ENCODE measurements around the gene ACTR1A.
"Not testable (repeated sequence)": the region's sequence is repeated elsewhere in the genome, so short reads cannot be mapped to it uniquely, and the experiment has no call there.

ACTR1A gene

DNA sequence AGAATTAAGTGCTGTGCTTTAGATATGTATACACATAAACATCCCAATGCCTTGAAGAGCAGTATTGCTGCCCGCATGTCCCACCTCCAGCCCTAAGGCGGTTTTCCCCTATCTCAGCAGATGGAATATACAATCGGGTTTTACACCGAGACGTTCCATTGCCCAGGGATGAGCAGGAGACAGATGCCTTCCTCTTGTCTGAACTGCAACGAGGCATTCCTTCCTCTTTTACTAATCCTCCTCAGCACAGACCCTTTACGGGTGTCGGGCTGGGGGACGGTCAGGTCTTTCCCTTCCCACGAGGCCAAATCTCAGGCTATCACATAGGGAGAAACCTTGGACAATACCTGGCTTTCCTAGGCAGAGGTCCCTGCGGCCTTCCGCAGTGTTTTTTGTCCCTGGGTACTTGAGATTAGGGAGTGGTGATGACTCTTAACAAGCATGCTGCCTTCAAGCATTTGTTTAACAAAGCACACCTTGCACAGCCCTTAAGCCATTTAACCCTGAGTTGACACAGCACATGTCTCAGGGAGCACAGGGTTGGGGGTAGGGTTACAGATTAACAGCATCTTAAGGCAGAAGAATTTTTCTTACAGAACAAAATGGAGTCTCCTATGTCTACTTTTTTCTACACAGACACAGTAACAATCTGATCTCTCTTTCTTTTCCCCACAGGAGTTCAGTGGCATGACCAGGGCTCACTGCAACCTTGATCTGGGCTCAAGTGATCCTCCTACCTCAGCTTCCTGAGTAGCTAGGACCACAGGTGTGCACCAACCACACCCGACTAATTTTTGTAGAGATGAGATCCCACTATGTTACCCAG is 47.6 kb downstream of the ACTR1A start:
- DNase-seq (ENCODE audit: low read depth in 2 of 2), result not testable (repeated sequence)

GRCh38 chr10:102453502-102453901 is 49.0 kb downstream of the ACTR1A start:
- DNase-seq (ENCODE audit: low read depth in 2 of 2), result no peak

- peak in 1 of 2 donors; percentile 30 for DNase-seq (ENCODE audit: low read depth in 2 of 2)
Observed at GRCh38 chr10:102452672-102453340, 49.7 kb downstream of the ACTR1A start.

DNA sequence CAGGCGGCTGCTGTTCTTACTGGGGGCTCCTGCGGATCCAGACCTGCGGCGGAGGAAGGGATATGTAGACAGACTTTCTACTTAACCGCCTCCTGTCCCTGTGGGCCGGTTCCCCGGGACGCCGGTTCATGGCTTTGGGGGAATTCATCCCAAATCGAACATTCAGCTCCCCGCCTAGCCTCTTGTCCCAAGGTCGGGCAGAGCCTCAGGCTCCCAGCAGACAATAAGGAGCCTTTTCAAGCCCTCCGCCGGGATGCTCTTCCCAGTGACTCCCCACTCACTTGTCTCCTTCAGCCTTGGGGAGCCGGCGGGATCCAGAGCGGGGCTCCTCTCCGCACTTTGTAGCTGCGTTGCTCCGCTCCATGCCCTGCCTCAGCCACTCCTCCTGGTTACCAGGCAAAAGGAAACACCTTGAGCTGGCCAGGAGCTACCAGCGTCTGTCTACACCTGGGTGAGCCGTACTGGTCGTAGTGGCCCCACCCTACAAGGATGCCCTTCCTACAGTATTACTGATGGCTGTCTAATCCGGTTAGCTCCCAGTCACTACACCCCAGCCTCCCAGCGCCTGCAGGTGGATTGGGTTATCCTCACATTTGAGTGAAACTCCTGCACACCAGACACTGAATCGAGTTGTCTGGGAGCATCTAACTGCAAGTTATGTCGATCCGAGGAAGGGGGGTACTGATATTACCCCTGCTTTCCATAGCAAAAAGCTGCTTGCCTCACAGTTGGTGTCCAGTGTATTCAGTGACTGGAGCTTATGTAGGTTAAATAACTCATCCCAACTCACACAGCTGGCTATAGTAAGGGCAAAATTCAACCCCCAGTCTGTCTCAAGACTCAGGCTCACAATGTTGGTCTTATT is 51.2 kb downstream of the ACTR1A start, which contains the start of gene C10orf95:
TSS of gene C10orf95 (minus strand) at position 439 of the 865 bp plus-strand sequence. CDS start 450 bp downstream, outside the sequence.
- no peak for DNase-seq (ENCODE audit: low read depth in 2 of 2)

DNA sequence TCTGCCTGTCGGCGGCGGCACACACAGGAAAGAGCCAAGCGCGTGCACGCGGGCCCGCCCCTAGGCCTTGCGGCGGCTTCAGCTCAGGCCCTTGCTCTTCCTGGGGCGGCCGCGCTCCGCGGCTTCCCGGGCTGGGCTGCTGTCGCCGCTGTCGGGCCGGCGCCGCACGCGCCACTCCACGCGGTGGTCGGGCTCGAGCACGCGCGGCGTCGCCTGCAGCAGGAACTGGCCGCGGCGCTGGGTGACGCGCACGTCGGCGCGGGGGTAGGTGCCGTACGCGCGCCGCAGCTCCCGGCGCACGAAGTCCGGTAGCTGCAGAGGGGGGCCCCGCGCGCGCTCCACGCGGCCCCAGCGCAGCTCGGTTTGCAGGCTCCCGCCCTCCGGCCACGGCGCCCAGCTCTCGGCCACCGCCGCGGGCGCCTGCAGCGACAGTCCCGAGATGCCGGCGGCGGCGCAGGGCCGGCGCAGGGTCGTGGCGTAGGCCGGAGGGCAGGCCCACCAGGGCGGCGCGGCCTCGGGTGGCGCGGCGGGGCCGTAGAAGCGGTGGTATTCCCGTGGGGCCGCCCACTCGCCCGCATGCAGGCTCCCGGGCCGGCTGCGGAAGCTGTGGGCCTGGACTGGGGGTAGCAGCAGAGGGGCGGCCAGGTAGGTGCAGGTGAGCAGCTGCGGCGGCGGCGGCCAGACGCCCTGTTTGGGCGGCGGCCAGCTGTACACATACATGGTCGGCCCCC is 52.0 kb downstream of the ACTR1A start:
- peak; percentile 70 to 80 for DNase-seq (ENCODE audit: low read depth in 2 of 2)

DNA sequence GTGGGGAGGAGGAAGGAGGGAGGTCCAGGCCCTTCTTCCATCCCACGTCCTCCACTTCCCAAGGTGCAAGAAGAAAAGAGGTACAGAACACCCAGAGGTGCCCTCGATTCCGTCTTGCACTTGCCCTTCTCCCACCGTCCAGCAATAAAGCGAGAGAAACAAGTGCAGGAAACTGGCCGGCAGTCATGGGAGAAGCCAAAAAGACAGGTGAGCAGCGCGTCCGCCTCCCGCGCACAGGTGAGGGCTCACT is 52.5 kb downstream of the ACTR1A start:
- DNase-seq (ENCODE audit: low read depth in 2 of 2), result no peak

GRCh38 chr10:102449321-102450123 is 53.0 kb downstream of the ACTR1A start:
- peak; percentile 74 to 80 for DNase-seq (ENCODE audit: low read depth in 2 of 2)

DNA sequence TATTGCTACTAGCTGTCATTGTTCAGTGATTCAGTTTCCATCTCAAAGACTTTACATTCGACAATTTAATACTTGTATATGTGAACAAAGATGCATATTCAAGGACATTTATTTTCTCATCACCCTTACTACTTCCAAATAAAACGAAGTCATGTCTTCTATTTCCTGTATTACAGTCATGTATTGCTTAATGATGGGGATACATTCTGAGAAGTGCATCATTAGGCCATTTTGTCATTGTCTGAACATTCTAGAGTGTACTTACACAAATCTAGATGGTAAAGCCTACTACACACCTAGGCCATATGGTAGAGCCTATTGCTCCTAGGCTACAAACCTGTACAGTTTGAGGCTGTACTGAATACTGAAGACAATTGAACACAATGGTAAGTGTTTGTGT is 57.7 kb downstream of the ACTR1A start:
- no peak for DNase-seq (ENCODE audit: low read depth in 2 of 2)

DNA sequence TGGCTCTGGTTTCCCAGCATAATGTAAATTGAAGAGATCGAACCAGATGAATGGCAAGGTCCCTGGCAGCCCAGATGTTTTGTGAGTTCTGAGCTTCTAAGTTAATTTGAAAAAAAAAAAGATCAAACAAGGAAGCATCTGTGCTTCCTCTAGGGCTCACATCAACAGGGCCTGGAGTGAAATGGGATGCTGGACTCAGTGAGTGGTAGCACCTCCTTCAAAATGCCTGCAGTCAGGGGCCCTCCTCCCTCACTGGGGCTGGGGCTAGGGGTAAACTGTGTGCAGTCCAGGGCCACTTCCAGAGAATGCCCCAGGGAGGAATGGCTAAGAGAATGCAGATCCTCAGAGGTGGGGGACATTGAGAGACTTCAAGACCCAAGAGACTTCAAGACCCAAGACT is 64.1 kb downstream of the ACTR1A start:
- DNase-seq (ENCODE audit: low read depth in 2 of 2), result no peak

- no peak for DNase-seq (ENCODE audit: low read depth in 2 of 2)
Observed at GRCh38 chr10:102437515-102437914, 65.0 kb downstream of the ACTR1A start.

DNA sequence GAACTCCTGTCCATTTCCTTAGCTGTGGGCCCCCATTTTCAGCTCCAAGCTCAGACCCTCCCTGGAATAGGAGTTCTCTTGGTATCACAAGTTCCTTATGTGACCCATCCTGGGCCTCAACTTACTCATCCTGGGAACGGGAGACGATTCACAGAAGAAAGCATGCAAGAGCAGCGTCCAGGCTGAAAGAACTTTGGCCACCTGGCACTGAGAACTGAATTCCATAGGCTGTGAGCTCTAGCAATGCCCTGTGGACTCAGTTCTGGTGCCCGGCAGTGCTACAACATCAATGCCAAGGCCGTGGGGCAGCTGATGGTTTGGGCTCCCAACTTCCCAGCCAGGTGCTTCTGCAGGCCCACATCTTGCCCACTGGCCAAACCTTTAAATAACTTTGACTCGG is 66.2 kb downstream of the ACTR1A start:
- DNase-seq (ENCODE audit: low read depth in 2 of 2), result no peak

- DNase-seq (ENCODE audit: low read depth in 2 of 2), result peak; percentile 37 to 43
Observed at GRCh38 chr10:102435529-102436233, 66.8 kb downstream of the ACTR1A start.

- no peak for DNase-seq (ENCODE audit: low read depth in 2 of 2)
Observed at GRCh38 chr10:102435133-102435497, 67.4 kb downstream of the ACTR1A start.

- DNase-seq (ENCODE audit: low read depth in 2 of 2), result no peak
Observed at GRCh38 chr10:102434394-102435132, 67.9 kb downstream of the ACTR1A start.

GRCh38 chr10:102433619-102434046 is 68.9 kb downstream of the ACTR1A start:
- DNase-seq (ENCODE audit: low read depth in 2 of 2), result no peak

DNA sequence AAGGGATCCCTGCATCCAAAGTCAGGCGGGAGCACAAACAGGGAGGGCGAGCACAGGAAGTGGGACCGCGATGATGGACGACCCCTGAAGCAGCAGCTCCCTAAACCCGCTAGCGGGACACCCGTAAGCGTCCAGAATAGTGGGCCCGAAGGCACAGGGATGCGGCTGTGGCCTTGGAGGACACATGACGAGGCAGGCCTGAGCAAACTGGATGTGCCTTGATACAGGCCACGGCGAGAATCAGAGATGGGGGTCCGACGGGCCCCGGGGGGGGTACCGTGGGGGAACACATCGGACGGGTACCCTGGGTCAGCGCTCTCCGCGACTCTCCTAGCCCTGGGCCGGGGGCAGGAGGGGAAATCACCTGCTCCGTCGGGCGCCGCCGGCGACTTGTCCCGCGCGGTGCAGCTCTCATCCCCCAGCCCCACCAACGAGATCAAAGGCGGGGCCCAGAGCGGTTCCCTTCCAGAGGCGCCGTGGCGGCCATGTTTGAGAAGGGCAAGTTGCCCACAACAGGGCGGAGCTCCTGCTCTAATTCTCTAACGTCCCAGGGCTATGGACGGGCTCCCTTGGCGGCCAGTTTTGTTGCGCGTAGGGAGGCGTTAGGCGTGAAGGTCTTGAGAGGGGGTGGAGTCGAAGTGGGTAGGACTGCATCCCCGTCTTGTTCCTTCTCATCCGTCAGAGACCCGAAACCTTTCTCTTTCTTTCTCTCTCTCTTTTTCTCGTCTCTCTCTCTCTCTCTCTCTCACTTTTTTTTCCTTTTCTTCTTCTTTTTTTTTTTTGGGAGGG is 70.2 kb downstream of the ACTR1A start, which contains the start of gene CUEDC2:
TSS of gene CUEDC2 (minus strand) at position 413 of the 789 bp plus-strand sequence. CDS start 7,386 bp downstream, outside the sequence.
- DNase-seq (ENCODE audit: low read depth in 2 of 2), result peak; percentile 95 to 96

GRCh38 chr10:102431452-102432124 is 70.9 kb downstream of the ACTR1A start:
- DNase-seq (ENCODE audit: low read depth in 2 of 2), result no peak

DNA sequence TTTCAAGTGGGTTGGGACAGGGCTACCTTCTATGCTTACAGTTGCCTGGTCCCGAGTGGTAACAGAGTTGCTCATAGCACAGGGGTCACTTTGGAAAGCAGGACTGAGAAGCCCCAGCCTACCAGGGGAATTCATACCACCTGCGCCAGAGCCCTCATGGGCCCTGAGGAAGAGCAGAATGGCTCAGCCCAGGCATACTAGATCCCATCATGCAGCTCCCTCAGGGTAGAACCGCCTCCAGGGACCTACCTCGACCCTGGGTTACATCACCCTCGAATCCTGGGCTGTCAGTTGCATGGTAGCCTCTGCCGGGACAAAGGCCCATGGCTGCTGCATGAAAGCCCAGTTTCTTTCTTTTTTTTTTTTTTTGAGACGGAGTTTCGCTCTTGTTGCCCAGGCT is 73.0 kb downstream of the ACTR1A start:
- no peak for DNase-seq (ENCODE audit: low read depth in 2 of 2)

All from stimulated activated CD4-positive, alpha-beta T cell treated with anti-CD3 and anti-CD28 coated beads, Interleukin-1b, Interleukin-23, amount 100 ng/mL, for 4 hours (primary cell).